PFSK-1 (cell line): Measurements from ENCODE around the gene FBXW11.

Source experiments
- FOXP2 ChIP-seq: optimal IDR thresholded peaks from 2 replicates; pipeline ENCODE3; 2011; ENCODE audit warnings: borderline replicate concordance, control low read depth, inconsistent platforms; ENCODE audit not compliant: insufficient read depth; ENCODE audit errors: extremely low read length, extremely low read depth
- POLR2AphosphoS5 ChIP-seq: IDR thresholded peaks from 2 replicates; pipeline ENCODE4 v1.6.1; 2012; ENCODE audit warnings: low read depth, mild to moderate bottlenecking, control low read depth, low read length, moderate library complexity
- SIN3A ChIP-seq: IDR thresholded peaks from 2 replicates; pipeline ENCODE4 v1.6.1; 2012; ENCODE audit warnings: mild to moderate bottlenecking, low read length, moderate library complexity, borderline replicate concordance; ENCODE audit not compliant: insufficient read depth
- TAF1 ChIP-seq: IDR thresholded peaks from 2 replicates; pipeline ENCODE4 v1.6.1; 2012; ENCODE audit warnings: low read length, control low read depth, borderline replicate concordance; ENCODE audit not compliant: insufficient read depth
- TF ChIP-seq, protein P1 (sequence below), 2 experiments: IDR thresholded peaks; 2 replicates each; pipeline versions ENCODE4 v1.6.1 to v1.8.0; 2011 to 2012; ENCODE audit warnings: low read depth in 2 of 2, low read length in 2 of 2, control low read depth in 1 of 2, inconsistent platforms in 1 of 2, mild to moderate bottlenecking in 1 of 2, moderate library complexity in 1 of 2; ENCODE audit not compliant: insufficient read depth in 1 of 2

Gene FBXW11

DNA sequence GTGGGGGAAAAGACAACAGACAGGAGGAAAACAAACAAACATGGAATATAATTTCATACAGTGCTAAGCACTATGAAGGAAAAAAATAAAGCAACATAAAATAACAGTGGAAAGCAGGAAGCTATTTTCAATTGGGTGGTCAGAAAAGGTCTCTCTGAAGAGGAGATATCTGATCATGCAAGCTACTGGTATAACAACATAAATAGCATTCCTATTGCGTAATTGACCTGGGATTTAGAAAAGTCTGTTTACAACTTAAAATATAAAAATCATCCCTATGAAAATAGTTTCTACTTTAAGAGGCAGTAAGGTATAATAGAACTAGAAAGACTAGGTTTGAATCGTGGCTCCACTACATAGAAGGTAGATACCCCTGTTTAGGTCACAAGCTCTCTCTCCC is 61.4 kb downstream of the FBXW11 start:
- TF ChIP-seq FOXP2 (no peak), SIN3A (no peak), POLR2AphosphoS5 (no peak)
- TF ChIP-seq, protein P1, sequence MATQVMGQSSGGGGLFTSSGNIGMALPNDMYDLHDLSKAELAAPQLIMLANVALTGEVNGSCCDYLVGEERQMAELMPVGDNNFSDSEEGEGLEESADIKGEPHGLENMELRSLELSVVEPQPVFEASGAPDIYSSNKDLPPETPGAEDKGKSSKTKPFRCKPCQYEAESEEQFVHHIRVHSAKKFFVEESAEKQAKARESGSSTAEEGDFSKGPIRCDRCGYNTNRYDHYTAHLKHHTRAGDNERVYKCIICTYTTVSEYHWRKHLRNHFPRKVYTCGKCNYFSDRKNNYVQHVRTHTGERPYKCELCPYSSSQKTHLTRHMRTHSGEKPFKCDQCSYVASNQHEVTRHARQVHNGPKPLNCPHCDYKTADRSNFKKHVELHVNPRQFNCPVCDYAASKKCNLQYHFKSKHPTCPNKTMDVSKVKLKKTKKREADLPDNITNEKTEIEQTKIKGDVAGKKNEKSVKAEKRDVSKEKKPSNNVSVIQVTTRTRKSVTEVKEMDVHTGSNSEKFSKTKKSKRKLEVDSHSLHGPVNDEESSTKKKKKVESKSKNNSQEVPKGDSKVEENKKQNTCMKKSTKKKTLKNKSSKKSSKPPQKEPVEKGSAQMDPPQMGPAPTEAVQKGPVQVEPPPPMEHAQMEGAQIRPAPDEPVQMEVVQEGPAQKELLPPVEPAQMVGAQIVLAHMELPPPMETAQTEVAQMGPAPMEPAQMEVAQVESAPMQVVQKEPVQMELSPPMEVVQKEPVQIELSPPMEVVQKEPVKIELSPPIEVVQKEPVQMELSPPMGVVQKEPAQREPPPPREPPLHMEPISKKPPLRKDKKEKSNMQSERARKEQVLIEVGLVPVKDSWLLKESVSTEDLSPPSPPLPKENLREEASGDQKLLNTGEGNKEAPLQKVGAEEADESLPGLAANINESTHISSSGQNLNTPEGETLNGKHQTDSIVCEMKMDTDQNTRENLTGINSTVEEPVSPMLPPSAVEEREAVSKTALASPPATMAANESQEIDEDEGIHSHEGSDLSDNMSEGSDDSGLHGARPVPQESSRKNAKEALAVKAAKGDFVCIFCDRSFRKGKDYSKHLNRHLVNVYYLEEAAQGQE (IDR thresholded peaks at IDR 0.05; ENCODE audit: insufficient read depth in 1 of 2, low read depth in 2 of 2, low read length in 2 of 2), result no peak

DNA sequence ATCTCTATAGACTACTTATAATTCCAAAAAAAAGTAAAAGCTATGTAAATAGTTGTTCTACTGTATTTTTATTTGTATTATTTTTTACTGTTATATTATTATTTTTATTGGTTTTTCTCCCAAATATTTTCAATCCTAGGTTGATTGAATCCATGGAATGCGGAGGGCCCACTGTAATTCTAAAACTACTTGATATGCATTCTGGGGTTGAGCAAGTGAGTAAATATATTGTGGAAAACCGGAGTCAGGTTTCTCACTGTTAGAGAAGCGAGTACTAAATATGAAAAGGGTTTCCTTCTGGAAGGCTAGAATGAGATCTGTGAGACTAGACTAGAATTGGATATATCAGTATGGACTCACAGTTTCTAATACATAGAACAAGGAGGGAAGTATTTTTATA is 66.5 kb downstream of the FBXW11 start:
- TF ChIP-seq TAF1 (no peak), SIN3A (no peak), POLR2AphosphoS5 (no peak), FOXP2 (no peak)
- TF ChIP-seq, protein P1 (IDR thresholded peaks at IDR 0.05; ENCODE audit: insufficient read depth in 1 of 2, low read depth in 2 of 2, low read length in 2 of 2), result no peak

- no peak for TF ChIP-seq TAF1
- TF ChIP-seq POLR2AphosphoS5, result no peak
- TF ChIP-seq FOXP2, result no peak
- TF ChIP-seq SIN3A, result no peak
- TF ChIP-seq, protein P1 (IDR thresholded peaks at IDR 0.05; ENCODE audit: insufficient read depth in 1 of 2, low read depth in 2 of 2, low read length in 2 of 2), result no peak
These were observed 68.1 kb downstream of the FBXW11 start for GRCh38 chr5:171938358-171938757.

- TF ChIP-seq TAF1 (no peak), POLR2AphosphoS5 (no peak), FOXP2 (no peak), SIN3A (no peak)
- TF ChIP-seq, protein P1 (IDR thresholded peaks at IDR 0.05; ENCODE audit: insufficient read depth in 1 of 2, low read depth in 2 of 2, low read length in 2 of 2), result no peak
These were observed 69.1 kb downstream of the FBXW11 start for GRCh38 chr5:171937351-171937750.

- TF ChIP-seq SIN3A, result no peak
- no peak for TF ChIP-seq TAF1
- no peak for TF ChIP-seq POLR2AphosphoS5
- TF ChIP-seq, protein P1 (IDR thresholded peaks at IDR 0.05; ENCODE audit: insufficient read depth in 1 of 2, low read depth in 2 of 2, low read length in 2 of 2), result no peak
- no peak for TF ChIP-seq FOXP2
These were observed 71.9 kb downstream of the FBXW11 start for GRCh38 chr5:171934586-171934985.
